Neural cell (in vitro differentiated cells): ENCODE data around the gene SGIP1. TPM values are rescaled to one million over a fixed set of nuclear protein-coding genes. Genes with fewer than 3 reads are reported as not detected.

Experiments used
- H2AFZ ChIP-seq: fragments of 200-600, 300-800 bp; sonication (generic), shearing (Covaris generic); 2 replicates; pipeline ENCODE4 v1.6.0; 2014; ENCODE audit warnings: low read depth, mild to moderate bottlenecking, antibody characterized with exemption, low read length, moderate library complexity
- H3F3A ChIP-seq: fragments of 200-600 bp; shearing (Covaris generic); 2 replicates; pipeline ENCODE4 v1.6.1; 2016; ENCODE audit warnings: mild to moderate bottlenecking, moderate library complexity, mixed read lengths, antibody characterized with exemption, low read length; ENCODE audit not compliant: insufficient read depth, poor library complexity, severe bottlenecking
- H3K27ac ChIP-seq: fragments of 200-600, 300-800 bp; sonication (generic), shearing (Covaris generic); 2 replicates; pipeline ENCODE4 v1.5.1; 2014; ENCODE audit warnings: mild to moderate bottlenecking, low read length, moderate library complexity
- H3K27me3 ChIP-seq: fragments of 300-800, 200-600 bp; sonication (generic), shearing (Covaris generic); 2 replicates; pipeline ENCODE4 v1.6.0; 2014; ENCODE audit warnings: mild to moderate bottlenecking, low read depth, low read length, moderate library complexity; ENCODE audit not compliant: insufficient read depth
- H3K36me3 ChIP-seq: fragments of 300-800, 200-600 bp; sonication (generic), shearing (Covaris generic); 2 replicates; pipeline ENCODE4 v1.5.1; 2014; ENCODE audit warnings: mild to moderate bottlenecking, antibody characterized with exemption, low read length, moderate library complexity; ENCODE audit not compliant: insufficient read depth
- H3K4me2 ChIP-seq: fragments of 300-800, 200-600 bp; sonication (generic), shearing (Covaris generic); 2 replicates; pipeline ENCODE4 v1.6.0; 2014; ENCODE audit warnings: mild to moderate bottlenecking, low read length
- H3K4me3 ChIP-seq: fragments of 300-800, 200-600 bp; sonication (generic), shearing (Covaris generic); 2 replicates; pipeline ENCODE4 v1.5.1; 2014; ENCODE audit warnings: mild to moderate bottlenecking, low read length, moderate library complexity
- H3K79me2 ChIP-seq: fragments of 200-600 bp; shearing (Covaris generic); replicated peaks from 2 replicates; pipeline ENCODE4 v1.6.0; 2014; ENCODE audit warnings: mild to moderate bottlenecking, low read length, moderate library complexity; ENCODE audit not compliant: insufficient read depth
- H3K9ac ChIP-seq: fragments of 300-800, 200-600 bp; sonication (generic), shearing (Covaris generic); 2 replicates; pipeline ENCODE4 v1.6.1; 2016; ENCODE audit warnings: mild to moderate bottlenecking, low read length, mixed read lengths
- H3K9me2 ChIP-seq: fragments of 200-600 bp; shearing (Covaris generic); 2 replicates; pipeline ENCODE4 v1.6.1; 2016; ENCODE audit warnings: mild to moderate bottlenecking, low read length, mixed read lengths; ENCODE audit not compliant: insufficient read depth
- H3K9me3 ChIP-seq: fragments of 200-600, 300-800 bp; sonication (generic), shearing (Covaris generic); 2 replicates; pipeline ENCODE4 v1.6.1; 2016; ENCODE audit warnings: mild to moderate bottlenecking, mixed run types, low read length, moderate library complexity, mixed read lengths
- H4K20me1 ChIP-seq: fragments of 200-600 bp; shearing (Covaris generic); 2 replicates; pipeline ENCODE4 v1.6.1; 2016; ENCODE audit warnings: mild to moderate bottlenecking, mixed run types; ENCODE audit not compliant: insufficient read depth
- EP300 ChIP-seq: fragments of 450-650 bp; conservative IDR thresholded peaks from 2 replicates; pipeline ENCODE4 v1.6.1; 2014; ENCODE audit warnings: antibody characterized with exemption, mild to moderate bottlenecking, moderate library complexity; ENCODE audit not compliant: poor library complexity, severe bottlenecking
- EZH2 ChIP-seq: fragments of 200-600, 300-800 bp; shearing (Covaris generic), sonication (generic); IDR thresholded peaks from 2 replicates; pipeline ENCODE4 v1.6.1; 2014; ENCODE audit warnings: antibody characterized with exemption, low read length, borderline replicate concordance, mild to moderate bottlenecking; ENCODE audit not compliant: insufficient read depth, poor library complexity, severe bottlenecking
- MXI1 ChIP-seq: fragments of 450-650 bp; conservative IDR thresholded peaks from 2 replicates; pipeline ENCODE4 v1.6.1; 2014; ENCODE audit warnings: antibody characterized with exemption, mild to moderate bottlenecking; ENCODE audit not compliant: poor library complexity, severe bottlenecking
- POLR2AphosphoS5 ChIP-seq: IDR thresholded peaks from 2 replicates; pipeline ENCODE4 v1.6.1; 2012
- RAD21 ChIP-seq: fragments of 450-650 bp; conservative IDR thresholded peaks from 2 replicates; pipeline ENCODE4 v1.6.1; 2014; ENCODE audit warnings: antibody characterized with exemption, mild to moderate bottlenecking, moderate library complexity
- REST ChIP-seq: IDR thresholded peaks from 2 replicates; pipeline ENCODE4 v1.6.1; 2012; ENCODE audit warnings: borderline replicate concordance
- SMC3 ChIP-seq: fragments of 450-650 bp; conservative IDR thresholded peaks from 2 replicates; pipeline ENCODE4 v1.6.1; 2014; ENCODE audit warnings: antibody characterized with exemption, mild to moderate bottlenecking, moderate library complexity; ENCODE audit not compliant: poor library complexity
- TAF1 ChIP-seq: IDR thresholded peaks from 2 replicates; pipeline ENCODE4 v1.6.1; 2012; ENCODE audit warnings: low read depth
- polyA plus RNA-seq: library from polyadenylated mRNA; depleted of rRNA; stranded (reverse); fragments of >200 nt; gene quantifications from 2 replicates; pipeline ENCODE4 v1.2.3, GENCODE V29; 2014
- TF ChIP-seq, protein P1 (sequence below): fragments of 450-650 bp; IDR thresholded peaks from 2 replicates; pipeline ENCODE4 v1.5.1; 2014; ENCODE audit warnings: antibody characterized with exemption, mild to moderate bottlenecking, moderate library complexity; ENCODE audit not compliant: poor library complexity, severe bottlenecking

The SGIP1 gene
- polyA plus RNA-seq, 1 donor from 2014 or later, result 50.5 TPM

- Histone ChIP-seq H3K4me2 (no peak overlapping the region), H3K27ac (no peak overlapping the region), H3K36me3 (no peaks in the 10 kb centered on the region), H3K4me3 (peak overlapping the region; percentile 70), H3K9me3 (no peaks in the 10 kb centered on the region), H3K9ac (peak overlapping the region; percentile 77), H3K79me2 (peaks cover 20% of the 10 kb centered on the region), H2AFZ (no peak overlapping the region), H4K20me1 (no peaks in the 10 kb centered on the region), H3K27me3 (no peaks in the 10 kb centered on the region), H3F3A (peaks cover 3% of the 10 kb centered on the region), H3K9me2 (no peaks in the 10 kb centered on the region)
- TF ChIP-seq, protein P1, sequence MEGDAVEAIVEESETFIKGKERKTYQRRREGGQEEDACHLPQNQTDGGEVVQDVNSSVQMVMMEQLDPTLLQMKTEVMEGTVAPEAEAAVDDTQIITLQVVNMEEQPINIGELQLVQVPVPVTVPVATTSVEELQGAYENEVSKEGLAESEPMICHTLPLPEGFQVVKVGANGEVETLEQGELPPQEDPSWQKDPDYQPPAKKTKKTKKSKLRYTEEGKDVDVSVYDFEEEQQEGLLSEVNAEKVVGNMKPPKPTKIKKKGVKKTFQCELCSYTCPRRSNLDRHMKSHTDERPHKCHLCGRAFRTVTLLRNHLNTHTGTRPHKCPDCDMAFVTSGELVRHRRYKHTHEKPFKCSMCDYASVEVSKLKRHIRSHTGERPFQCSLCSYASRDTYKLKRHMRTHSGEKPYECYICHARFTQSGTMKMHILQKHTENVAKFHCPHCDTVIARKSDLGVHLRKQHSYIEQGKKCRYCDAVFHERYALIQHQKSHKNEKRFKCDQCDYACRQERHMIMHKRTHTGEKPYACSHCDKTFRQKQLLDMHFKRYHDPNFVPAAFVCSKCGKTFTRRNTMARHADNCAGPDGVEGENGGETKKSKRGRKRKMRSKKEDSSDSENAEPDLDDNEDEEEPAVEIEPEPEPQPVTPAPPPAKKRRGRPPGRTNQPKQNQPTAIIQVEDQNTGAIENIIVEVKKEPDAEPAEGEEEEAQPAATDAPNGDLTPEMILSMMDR, result no peak
- no peak for TF ChIP-seq POLR2AphosphoS5
- TF ChIP-seq EP300, result no peak
- TF ChIP-seq EZH2, result no peak
- no peak for TF ChIP-seq TAF1
- no peak for TF ChIP-seq MXI1
- no peak for TF ChIP-seq RAD21
- no peak for TF ChIP-seq REST
- no peak for TF ChIP-seq SMC3
Measured at GRCh38 chr1:66532214-66532613, 1.7 kb upstream of the SGIP1 start.

- Histone ChIP-seq H3K4me2 (peak overlapping the region; percentile 28), H2AFZ (peak overlapping the region; percentile 70), H4K20me1 (no peaks in the 10 kb centered on the region), H3K9ac (peak overlapping the region; percentile 77), H3K27ac (peak overlapping the region; percentile 89), H3K9me3 (no peaks in the 10 kb centered on the region), H3K36me3 (no peaks in the 10 kb centered on the region), H3K79me2 (peaks cover 27% of the 10 kb centered on the region), H3K9me2 (no peaks in the 10 kb centered on the region), H3K27me3 (no peaks in the 10 kb centered on the region), H3F3A (peaks cover 3% of the 10 kb centered on the region), H3K4me3 (peak overlapping the region; percentile 70)
- TF ChIP-seq EP300 (no peak), POLR2AphosphoS5 (peak; percentile 5), RAD21 (no peak), TAF1 (peak; percentile 49), MXI1 (no peak), REST (no peak), SMC3 (no peak)
- TF ChIP-seq, protein P1, result no peak
Measured at GRCh38 chr1:66532798-66533783, 862 bp upstream of the SGIP1 start.
